Activated naive CD4-positive, alpha-beta T cell treated with Interleukin-2 at 50 U/mL for 16 hours (primary cell): ENCODE measurements around the gene LSM2.
"Not testable (repeated sequence)": the region's sequence is repeated elsewhere in the genome, so short reads cannot be mapped to it uniquely, and the experiment has no call there.

Experiments used
- DNase-seq: peaks from one replicate; pipeline ENCODE4 v3.0.0-alpha.2; 2020

Gene LSM2

DNA sequence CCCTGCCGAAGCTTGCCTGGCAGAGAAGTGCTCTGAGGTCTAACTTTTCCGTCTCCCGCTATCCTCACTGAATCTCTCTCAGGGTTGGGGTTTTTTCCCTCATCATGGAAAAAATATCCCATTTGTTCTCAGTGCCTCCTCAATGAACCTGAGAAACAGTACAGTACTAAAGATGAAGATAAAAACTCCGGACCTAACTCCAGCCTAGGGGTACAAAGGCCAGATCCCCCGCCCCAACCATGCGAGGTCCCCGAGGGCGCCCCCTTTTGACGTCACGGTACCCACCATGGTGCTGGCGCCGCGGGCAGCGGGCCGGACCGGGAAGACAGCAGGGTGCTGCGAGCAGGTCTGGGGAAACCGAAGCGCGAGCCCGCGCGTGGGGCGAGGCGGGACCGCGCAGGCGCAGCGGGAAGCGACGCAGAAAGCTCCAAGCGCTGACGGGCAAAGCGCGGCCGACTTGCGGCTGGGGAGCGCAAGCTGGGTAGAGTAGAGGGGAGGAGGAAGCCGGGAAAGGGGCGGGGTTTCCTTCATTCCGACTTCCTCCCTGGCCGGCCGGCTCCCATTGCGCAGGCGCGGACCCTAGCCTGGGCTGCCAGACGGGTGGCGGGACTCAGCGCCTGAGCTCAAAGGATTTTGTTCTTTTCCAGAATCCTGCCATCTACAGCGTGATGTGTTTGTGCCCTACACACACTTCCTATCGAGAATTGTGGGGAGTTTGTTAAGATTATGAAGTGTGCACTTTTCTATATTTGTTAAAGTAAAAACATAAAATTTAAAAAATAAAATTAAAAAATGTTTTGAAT, at the start of gene LSM2:
LSM2 (minus strand) TSS at position 497 of the 803 bp plus-strand sequence; CDS start at position 288, 209 bp downstream.
- peak; percentile 96 for DNase-seq

DNA sequence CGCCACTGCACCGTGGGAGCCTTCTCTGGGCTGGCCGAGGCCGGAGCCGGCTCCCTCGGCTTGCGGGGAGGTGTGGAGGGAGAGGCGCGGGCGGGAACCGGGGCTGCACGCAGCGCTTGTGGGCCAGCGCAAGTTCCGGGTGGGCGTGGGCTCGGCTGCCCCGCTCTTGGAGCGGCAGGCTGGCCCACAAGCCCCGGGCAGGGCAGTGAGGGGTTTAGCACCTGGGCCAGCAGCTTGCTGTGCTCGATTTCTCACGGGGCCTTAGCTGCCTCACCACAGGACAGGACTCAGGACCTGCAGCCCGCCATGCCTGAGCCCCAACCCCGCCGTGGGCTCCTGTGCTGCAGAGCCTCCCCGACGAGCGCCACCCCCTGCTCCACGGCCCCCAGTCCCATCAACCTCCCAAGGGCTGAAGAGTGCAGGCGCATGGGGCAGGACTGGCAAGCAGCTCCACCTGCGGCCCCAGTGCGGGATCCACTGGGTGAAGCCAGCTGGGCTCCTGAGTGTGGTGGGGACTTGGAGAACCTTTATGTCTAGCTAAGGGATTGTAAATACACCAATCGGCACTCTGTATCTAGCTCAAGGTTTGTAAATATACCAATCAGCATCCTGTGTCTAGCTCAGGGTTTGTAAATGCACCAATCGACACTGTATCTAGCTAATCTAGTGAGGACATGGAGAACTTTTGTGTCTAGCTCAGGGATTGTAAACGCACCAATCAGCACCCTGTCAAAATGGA, 45.4 kb upstream of the LSM2 start:
- DNase-seq: not testable (repeated sequence)

DNA sequence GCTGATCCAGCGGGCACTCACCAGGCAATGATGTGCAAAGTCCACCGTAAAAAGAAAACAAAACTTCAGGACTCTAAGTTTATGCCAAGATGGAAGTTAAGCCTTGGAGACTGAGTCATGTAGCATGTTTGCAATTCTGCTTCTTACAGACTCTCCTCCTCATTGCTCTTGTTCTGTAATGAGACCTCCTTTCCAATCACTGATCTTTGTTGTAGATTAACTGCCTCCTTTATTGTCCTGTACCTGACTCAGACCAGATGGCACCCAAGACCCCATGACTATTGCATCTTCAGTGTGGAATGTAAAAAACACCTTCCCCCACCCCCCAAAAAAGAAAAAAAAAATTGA, 44.7 kb upstream of the LSM2 start:
- DNase-seq: no peak

DNA sequence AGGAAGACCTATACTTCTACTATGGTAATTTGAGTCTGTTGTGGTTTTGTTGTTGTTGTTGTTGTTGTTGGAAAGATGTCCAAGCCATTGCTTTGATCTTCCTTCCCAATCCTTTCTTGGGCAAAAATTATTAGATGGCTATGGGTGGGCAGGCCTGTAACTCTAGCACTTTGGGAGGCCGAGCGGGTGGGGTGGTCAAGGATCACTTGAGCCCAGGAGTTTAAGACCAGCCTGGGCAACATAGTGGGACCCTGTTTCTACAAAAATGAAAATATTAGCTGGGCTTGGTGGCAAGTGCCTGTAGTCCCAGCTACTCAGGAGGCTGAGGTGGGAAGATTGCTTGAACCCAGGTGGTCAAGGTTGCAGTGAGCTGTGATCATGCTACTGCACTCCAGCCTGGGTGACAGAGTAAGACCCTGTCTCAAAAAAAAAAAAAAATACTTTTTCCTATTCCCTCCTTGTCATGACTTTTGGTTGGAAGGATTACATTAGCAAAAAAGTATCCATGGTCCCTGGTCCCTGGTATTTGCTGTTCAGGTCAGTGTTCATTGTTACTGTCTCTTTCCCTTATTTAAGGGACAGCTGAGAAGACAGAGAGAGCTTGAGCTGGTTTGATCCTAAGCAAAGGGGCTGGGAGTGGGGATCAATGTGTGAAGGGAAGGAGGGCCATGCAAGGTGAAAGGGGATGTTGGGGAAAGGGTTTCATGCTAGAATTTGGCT, 44.2 kb upstream of the LSM2 start:
- DNase-seq: no peak

DNA sequence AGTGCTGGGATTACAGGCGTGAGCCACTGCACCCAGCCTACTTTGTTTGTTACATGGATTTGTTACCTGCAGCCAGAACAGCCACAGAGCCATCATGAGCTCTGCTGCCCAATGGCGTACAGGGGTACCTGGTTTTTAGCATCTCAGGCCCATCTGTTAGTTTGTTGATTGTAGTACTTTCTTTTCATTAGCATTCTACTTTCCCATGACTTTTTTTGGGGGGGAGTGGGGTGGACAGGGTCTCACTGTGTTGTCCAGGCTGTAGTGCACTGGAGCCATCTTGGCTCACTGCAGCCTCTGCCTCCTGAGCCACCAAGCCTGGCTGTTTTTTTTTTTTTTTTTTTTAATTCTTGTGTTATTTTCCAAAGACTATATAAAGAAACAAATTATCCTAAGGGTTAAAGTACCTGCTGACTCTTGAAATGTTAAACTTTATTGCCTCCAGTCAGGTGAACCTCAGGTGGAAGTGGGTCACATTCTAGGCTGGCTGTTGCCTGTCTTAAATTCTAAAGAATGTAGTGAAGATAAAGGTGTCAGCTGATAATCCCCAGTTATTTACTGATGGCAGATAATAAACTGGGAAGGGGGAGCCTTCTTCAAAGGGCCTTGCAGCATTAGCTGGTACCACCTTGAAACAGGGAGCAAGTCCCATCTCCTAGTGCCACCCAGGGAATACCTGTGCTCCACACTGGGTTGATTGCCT, 40.7 kb upstream of the LSM2 start:
- DNase-seq: no peak

DNA sequence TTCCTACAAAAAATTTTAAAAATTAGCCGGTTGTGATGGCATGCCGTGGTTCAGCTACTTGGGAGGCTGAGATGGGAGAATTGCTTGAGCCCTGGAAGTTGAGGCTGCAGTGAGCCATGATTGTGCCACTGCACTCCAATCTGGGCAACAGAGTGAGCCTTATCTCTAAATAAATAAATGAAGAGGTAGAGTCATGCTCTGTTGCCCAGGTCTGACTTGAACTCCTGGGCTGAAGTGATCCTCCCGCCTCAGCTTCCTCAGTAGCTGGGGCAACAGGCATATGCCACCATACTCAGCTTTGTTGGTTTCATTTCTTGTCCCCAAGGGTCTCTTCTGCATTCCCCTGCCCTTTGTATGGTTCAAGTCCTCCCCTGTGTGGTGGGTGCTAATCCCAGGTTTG, 37.7 kb upstream of the LSM2 start:
- DNase-seq: no peak

DNA sequence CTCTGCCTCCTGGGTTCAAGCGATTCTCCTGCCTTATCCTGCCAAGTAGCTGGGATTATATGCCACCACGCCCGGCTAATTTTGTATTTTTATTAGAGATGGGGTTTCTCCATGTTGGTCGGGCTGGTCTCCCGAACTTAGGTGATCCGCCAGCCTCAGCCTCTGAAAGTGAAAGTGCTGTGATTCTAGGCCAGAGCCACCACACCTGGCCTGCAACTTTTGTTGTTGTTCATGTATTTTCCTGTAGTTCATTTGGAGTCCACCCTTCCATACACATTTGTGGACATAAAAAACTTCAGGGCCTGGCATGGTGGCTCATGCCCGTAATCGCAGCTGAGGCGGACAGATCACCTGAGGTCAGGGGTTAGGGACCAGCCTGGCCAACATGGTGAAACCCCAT, 35.3 kb upstream of the LSM2 start:
- no peak for DNase-seq

DNA sequence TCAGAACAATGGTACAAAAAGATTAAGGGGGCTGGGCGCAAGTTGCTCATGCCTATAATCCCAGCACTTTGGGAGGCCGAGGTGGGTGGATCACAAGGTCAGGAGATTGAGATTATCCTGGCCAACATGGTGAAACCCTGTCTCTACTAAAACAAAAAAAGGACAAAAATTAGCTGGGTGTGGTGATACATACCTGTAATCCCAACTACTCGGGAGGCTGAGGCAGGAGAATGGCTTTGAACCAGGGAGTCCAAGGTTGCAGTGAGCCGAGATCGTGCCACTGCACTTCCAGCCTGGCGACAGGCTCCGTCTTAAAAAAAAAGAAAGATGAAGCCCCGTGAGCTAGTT, 33.0 kb upstream of the LSM2 start:
- not testable (repeated sequence) for DNase-seq

DNA sequence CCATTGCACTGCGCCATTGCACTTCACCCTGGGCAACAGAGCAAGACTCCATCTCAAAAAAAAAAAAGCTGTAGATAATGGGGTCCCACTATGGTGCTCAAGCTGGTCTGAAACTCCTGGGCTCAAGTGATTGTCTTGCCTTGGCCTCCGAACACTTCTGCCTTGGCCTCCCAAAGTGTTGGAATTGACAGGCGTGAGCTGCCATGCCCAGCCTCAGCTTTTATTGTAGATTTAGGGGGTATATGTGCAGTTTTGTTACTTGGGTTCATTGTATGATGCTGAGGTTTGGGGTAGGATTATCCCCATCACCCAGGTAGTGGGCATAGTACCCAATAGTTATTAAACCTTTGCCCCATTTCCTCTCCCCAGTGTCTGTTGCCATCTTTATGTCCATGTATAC, 32.2 kb upstream of the LSM2 start:
- no peak for DNase-seq

DNA sequence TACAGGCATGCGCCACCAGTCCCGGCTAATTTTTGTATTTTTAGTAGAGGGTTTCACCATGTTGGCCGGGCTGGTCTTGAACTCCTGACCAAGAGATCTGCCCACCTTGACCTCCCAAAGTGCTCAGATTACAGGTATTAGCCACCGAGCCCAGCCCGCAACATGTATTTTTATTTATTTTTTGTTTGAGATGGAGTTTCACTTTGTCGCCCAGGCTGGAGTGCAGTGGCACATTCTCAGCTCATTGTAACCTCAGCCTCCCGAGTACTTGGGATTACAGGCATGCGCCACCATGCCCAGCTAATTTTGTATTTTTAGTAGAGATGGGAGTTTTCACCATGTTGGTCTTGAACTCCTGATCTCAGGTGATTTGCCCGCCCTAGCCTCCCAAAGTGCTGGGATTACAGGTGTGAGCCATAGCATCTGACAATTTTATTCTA, 31.4 kb upstream of the LSM2 start:
- DNase-seq: not testable (repeated sequence)

DNA sequence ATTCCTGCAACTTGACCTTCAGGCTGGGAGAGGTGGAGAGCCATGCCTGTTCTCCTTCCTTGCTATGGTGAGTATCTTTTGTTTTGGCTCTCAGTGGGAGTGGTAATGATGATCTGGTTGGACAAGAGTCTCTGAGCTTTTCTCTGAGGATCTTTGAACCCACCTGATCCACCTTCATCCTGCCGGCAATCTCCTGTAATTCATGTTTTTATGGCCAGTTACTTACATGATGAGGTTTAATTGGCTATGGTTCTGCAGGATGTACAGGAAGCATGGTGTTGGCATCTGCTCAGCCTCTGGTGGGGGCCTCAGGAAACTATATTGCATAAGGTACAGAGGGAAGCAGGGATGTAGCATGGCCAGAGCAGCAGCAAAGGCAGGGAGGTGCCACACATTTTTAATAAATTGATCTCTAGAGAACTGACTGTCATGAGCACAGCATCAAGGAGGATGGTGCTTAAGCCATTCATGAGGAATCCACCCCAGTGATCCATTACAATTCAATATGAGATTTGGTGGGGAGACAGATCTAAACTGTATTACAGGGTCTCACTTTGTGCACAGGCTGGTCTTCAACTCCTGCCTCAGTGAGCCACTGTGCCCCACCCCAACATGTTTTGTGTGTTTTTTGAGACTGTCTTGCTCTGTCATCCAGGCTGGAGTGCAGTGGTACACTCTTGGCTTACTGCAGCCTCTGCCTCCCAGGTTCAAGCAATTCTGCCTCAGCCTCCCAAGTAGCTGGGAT, 30.8 kb upstream of the LSM2 start:
- no peak for DNase-seq

DNA sequence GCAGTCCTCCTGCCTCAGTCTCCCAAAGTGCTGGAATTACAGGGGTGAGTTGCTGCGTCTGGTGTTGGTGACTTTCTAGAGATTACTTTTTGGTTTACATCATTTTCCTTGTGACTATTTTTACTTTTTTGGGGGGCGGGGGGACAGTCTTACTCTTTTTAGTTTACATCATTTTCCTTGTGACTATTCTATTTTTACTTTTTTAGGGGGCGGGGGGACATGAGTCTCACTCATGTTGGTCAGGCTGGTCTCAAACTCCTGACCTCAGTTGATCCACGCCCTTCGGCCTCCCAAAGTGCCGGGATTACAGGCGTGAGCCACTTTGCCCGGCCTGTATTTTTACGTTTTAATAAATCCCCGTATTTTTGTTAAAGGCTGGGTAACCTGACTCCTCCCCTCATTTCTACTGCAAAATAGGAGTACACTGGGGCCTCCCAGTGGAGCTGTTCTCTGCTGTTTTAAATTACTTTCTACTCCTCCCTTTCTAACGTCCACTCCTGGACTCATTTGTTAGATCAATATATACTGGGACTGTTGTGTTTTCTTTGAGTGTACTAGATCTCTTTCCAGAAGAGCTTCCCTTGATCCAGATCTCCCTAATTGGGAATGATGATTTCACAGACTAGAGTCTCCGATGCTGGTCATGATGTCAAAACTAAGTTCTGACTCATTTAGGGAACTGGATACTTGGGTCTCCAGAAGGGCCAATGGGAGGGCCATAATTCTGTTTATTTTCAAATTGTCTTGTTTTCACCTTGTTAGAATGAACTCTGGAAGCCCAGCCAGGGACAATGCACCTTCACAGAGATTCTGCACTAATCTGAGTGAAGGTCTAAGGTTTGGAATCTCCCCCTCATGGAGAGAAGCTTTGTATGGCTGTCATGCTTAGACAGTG, 30.0 kb upstream of the LSM2 start:
- DNase-seq: no peak

DNA sequence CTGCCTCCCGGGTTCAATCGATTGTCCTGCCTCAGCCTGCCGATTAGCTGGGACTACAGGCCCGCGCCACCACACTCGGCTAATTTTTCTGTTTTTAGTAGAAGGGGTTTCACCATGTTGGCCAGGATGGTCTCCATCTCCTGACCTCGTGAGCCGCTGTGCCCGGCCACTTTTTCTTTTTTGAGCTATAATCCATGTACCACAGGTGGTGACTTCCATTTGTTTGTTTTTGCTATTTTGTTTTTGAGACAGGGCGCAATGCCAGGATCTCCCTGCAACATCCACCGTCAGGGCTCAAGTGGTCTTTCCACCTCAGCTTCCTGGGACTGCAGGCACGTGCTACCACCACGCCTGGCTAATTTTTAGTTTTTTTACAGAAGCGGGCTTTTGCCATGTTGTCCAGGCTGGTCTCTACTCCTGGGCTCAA, 29.3 kb upstream of the LSM2 start:
- DNase-seq: no peak

DNA sequence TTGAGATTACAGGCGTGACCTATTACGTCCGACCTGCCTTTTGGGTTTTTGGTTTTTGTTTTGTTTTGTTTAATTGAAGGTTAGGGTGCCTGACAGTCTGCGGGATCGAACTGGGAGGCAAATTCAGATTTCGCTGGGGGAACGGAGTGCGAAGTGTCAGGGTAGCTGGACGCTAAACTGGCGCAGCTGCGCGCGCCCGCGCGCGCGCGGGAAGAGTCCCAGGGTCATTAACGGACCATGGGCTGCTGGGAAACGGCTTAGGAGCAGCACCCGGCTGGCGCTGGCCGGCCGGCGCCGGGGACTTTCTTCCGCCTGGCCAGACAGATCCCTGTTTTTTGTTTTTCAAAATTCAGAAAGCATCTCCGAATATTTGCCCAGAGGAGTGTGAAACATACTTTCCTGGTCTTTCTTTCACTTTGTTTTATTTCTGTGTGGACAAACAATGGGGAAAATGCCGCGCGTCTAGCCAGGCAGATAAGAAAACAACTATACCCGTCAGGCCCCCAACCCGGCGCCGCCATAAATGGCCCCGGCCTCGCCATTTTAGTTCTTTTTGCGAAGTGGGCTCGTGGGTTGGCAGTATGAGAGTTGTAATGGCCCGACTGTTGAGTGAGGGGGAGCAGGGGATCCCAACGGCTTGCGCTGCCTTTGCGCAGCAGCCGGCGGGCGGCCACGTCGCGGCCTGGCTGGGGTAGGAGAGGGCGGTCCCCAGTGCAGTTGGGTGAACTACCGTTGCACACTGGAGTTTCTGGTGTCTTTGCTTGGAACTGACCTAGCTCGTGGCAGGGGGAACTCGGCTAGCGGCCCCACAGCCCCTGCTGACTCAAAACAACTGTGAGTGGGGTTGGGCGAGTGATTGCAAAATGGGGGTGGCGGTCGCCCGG, 27.8 kb upstream of the LSM2 start:
- peak; percentile 80 for DNase-seq

DNA sequence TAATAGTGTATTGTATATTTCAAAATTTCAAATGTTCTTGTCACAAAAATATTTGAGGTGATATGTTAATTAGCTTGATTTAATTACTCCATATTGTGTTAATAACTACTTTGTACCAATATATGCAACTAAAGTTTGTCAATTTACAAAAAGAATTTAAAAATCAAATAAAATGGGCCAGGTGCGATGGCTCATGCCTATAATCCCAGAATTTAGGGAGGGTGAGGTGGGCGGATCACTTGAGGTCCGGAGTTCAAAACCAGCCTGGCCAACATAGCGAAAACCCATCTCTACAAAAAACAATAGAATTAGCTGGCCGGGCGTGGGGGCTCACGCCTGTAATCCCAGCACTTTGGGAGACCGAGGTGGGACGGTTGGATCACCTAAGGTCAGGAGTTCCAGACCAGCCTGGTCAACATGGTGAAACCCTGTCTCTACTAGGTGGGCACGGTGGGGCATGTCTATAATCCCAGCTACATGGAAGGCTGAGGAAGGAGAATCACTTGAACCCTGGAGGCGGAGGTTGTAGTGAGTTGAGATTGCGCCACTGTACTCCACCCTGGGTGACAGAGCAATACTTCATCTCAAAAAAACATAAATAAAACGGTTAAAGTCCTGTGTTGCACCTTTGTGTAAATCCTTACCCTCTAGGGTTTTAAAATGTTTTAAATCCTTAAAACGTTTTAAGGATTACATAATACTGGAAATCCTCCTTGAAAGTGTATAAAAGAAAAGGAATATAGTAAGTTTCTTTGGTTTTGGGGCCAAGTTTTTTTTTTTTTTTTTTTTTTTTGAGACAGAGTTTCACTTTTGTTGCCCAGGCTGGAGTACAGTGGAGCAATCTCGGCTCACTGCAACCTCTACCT, 24.8 kb upstream of the LSM2 start:
- no peak for DNase-seq

DNA sequence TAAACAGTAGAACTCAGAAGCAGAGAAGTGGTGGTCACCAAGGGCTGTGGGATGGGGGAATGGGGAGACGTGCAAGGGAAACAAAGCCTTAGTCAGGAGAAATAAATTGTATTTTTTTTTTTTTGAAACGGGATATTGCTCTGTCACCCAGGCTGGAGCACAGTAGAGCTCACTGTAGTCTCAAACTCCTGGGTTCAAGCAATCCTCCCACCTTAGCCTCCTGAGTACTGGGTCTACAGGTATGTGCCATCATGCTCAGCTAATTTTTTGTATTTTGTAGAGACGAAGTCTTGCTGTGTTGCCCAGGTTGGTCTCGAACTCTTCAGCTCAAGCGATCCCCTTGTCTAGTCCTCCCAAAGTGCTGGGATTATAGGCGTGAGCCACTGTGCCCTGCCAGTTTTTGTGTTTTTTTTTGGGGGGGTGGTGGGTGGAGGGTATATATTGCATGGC, 24.1 kb upstream of the LSM2 start:
- DNase-seq: no peak

DNA sequence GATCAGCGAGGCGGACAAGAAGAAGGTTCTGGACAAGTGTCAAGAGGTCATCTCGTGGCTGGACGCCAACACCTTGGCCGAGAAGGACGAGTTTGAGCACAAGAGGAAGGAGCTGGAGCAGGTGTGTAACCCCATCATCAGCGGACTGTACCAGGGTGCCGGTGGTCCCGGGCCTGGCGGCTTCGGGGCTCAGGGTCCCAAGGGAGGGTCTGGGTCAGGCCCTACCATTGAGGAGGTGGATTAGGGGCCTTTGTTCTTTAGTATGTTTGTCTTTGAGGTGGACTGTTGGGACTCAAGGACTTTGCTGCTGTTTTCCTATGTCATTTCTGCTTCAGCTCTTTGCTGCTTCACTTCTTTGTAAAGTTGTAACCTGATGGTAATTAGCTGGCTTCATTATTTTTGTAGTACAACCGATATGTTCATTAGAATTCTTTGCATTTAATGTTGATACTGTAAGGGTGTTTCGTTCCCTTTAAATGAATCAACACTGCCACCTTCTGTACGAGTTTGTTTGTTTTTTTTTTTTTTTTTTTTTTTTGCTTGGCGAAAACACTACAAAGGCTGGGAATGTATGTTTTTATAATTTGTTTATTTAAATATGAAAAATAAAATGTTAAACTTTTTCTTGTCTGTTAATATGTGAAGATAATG, 23.0 kb upstream of the LSM2 start:
- no peak for DNase-seq

DNA sequence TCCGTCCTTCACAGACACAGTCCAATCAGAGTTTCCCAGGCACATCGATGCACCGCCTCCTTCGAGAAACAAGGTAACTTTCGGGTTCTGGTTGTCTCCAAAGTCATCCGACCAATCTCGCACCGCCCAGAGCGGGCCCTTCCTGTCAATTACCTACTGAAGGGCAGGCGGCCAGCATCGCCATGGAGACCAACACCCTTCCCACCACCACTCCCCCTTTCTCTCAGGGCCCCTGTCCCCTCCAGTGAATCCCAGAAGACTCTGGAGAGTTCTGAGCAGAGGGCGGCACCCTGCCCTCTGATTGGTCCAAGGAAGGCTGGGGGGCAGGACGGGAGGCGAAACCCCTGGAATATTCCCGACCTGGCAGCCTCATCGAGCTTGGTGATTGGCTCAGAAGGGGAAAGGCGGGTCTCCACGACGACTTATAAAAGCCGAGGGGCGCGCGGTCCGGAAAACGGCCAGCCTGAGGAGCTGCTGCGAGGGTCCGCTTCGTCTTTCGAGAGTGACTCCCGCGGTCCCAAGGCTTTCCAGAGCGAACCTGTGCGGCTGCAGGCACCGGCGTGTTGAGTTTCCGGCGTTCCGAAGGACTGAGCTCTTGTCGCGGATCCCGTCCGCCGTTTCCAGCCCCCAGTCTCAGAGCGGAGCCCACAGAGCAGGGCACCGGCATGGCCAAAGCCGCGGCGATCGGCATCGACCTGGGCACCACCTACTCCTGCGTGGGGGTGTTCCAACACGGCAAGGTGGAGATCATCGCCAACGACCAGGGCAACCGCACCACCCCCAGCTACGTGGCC, 20.7 kb upstream of the LSM2 start, which contains the start of gene HSPA1B:
HSPA1B (plus strand) TSS at position 453 of the 794 bp plus-strand sequence; CDS start at position 666, 213 bp downstream.
- peak; percentile 91 for DNase-seq
